GM23338 (cell line): ENCODE measurements around the gene PRPF18.

Experiments used
- CTCF ChIP-seq, 2 experiments: fragments of 200-600 bp in 1 of 2; sonication (generic) in 1 of 2; conservative IDR thresholded peaks; 2 replicates each; pipeline versions ENCODE4 v1.5.1 to v1.6.1; 2016 to 2017; ENCODE audit warnings: antibody characterized with exemption in 2 of 2, low read depth in 2 of 2, mild to moderate bottlenecking in 2 of 2, moderate library complexity in 1 of 2
- EZH2 ChIP-seq: fragments of 200-600 bp; sonication (generic); IDR thresholded peaks from one replicate; pipeline ENCODE4 v1.8.0; 2017; ENCODE audit warnings: antibody characterized with exemption, mild to moderate bottlenecking, low read depth; ENCODE audit not compliant: unreplicated experiment
- EZH2phosphoT487 ChIP-seq: fragments of 200-600 bp; sonication (generic); IDR thresholded peaks from one replicate; pipeline ENCODE4 v1.8.1; 2018; ENCODE audit warnings: antibody characterized with exemption; ENCODE audit not compliant: unreplicated experiment
- POLR2AphosphoS5 ChIP-seq: IDR thresholded peaks from 2 replicates; pipeline ENCODE4 v1.6.1; 2016; ENCODE audit warnings: antibody characterized with exemption, low read depth
- REST ChIP-seq: IDR thresholded peaks from one replicate; pipeline ENCODE4 v1.6.1; 2018; ENCODE audit warnings: antibody characterized with exemption; ENCODE audit not compliant: unreplicated experiment
- ZNF462 ChIP-seq: fragments of 250-450 bp; sonication (Bioruptor Pico); IDR thresholded peaks from 2 replicates; pipeline ENCODE4 v1.5.0; 2020; ENCODE audit warnings: mild to moderate bottlenecking, moderate library complexity

GRCh38 chr10:13651969-13652720 is 65.4 kb downstream of the PRPF18 start:
- TF ChIP-seq CTCF (conservative IDR thresholded peaks at IDR 0.05; ENCODE audit: low read depth in 2 of 2) (no peak), EZH2 (no peak), POLR2AphosphoS5 (no peak), ZNF462 (CRISPR knock-in tag) (no peak), EZH2phosphoT487 (no peak), REST (no peak)
